ENCODE measurements around the gene ZNF717.
"Not testable (repeated sequence)": the region's sequence is repeated elsewhere in the genome, so short reads cannot be mapped to it uniquely, and the experiment has no call there.

Gene ZNF717

DNA sequence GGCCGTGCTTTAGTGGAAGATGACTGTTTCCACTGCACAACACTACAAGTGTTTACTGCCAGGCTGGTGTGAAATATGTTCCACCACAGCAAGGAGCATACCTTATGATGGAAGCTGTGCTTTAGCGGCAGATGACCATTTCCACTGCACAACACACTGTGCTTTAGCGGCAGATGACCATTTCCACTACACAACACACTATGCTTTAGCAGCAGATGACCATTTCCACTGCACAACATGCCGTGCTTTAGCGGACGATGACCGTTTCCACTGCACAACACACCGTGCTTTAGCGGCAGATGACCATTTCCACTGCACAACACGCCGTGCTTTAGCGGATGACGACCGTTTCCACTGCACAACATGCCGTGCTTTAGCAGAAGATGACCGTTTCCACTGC lies 2.8 kb downstream of the ZNF717 start:
- H3K79me2 ChIP-seq (ENCODE audit: control insufficient read depth, insufficient read depth, low read length): no peaks in the 10 kb centered on the region
- no peak overlapping the region for H2AK5ac ChIP-seq (ENCODE audit: low read length)
- H2BK120ac ChIP-seq (ENCODE audit: low read depth, low read length): no peak overlapping the region
- H3K4ac ChIP-seq (ENCODE audit: low read depth, low read length): no peak overlapping the region
- no peak overlapping the region for H3K56ac ChIP-seq (ENCODE audit: low read length)
- H3K27me3 ChIP-seq (ENCODE audit: insufficient read depth, low read length, poor library complexity): no peaks in the 10 kb centered on the region
- no peak overlapping the region for H4K8ac ChIP-seq (ENCODE audit: low read depth, low read length)
- H3K9ac ChIP-seq (ENCODE audit: low read length): no peak overlapping the region
- H3K36me3 ChIP-seq (ENCODE audit: control insufficient read depth, insufficient read depth, low read length): no peaks in the 10 kb centered on the region
- H3K4me2 ChIP-seq (ENCODE audit: low read length): no peak overlapping the region
- no peaks in the 10 kb centered on the region for H3K79me1 ChIP-seq (ENCODE audit: low read length)
- no peak overlapping the region for H3K23ac ChIP-seq (ENCODE audit: low read length)
- no peak overlapping the region for H3K27ac ChIP-seq (ENCODE audit: low read depth, low read length)
- no peaks in the 10 kb centered on the region for H3K4me1 ChIP-seq (ENCODE audit: control insufficient read depth, low read depth, low read length)
- H4K5ac ChIP-seq (ENCODE audit: low read length): no peak overlapping the region
- no CpG with 5 or more reads among the region's 16 CpGs for WGBS (ENCODE audit: extremely low coverage, insufficient coverage, low lambda C conversion rate)
- no peak overlapping the region for H2BK5ac ChIP-seq (ENCODE audit: low read length)
- no peak for DNase-seq
- no peak overlapping the region for H3K18ac ChIP-seq (ENCODE audit: low read length)
- H3K4me3 ChIP-seq (ENCODE audit: low read length): no peak overlapping the region
- no peak overlapping the region for H2BK15ac ChIP-seq (replicated peaks; ENCODE audit: low read depth)

DNA sequence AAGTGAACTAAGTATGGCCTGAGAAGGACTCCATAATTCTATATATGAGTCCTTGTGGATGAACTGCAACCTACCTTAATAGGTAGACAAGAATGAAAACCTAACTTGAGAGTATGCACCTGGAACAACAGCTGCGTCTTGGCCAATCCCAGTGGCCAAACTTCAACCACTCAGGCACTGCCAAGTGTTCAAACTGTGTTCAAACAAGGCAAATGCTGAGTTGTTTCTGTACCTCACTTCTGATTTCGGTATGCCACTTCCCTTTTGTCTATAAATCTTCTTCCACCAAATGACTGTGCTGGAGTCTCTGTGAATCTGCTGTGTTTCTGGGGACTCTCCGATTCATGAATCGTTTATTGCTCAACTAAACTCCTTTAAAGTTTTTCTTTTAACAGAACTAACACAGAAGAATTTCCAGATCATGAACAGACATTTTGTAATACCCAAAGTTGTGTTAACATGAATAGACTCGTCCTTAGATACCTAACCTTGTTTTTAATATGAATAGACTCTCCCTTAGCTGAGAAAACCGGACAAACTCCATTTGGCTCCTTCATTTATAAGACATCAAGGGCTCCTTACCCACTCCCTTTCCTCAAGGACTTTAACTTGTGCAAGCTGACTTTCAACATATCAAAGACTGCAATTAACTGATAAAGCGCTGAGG lies 4.1 kb downstream of the ZNF717 start:
- Histone ChIP-seq H3K79me1 (ENCODE audit: low read length) (no peaks in the 10 kb centered on the region), H4K8ac (ENCODE audit: low read depth, low read length) (no peak overlapping the region), H3K27me3 (ENCODE audit: insufficient read depth, low read length, poor library complexity) (no peaks in the 10 kb centered on the region), H3K4me1 (ENCODE audit: control insufficient read depth, low read depth, low read length) (no peaks in the 10 kb centered on the region), H2BK15ac (replicated peaks; ENCODE audit: low read depth) (no peak overlapping the region), H3K27ac (ENCODE audit: low read depth, low read length) (no peak overlapping the region), H3K56ac (ENCODE audit: low read length) (no peak overlapping the region), H3K36me3 (ENCODE audit: control insufficient read depth, insufficient read depth, low read length) (no peaks in the 10 kb centered on the region), H3K18ac (ENCODE audit: low read length) (no peak overlapping the region), H2AK5ac (ENCODE audit: low read length) (no peak overlapping the region), H2BK120ac (ENCODE audit: low read depth, low read length) (no peak overlapping the region), H4K5ac (ENCODE audit: low read length) (no peak overlapping the region), H3K4ac (ENCODE audit: low read depth, low read length) (no peak overlapping the region), H3K4me3 (ENCODE audit: low read length) (no peak overlapping the region), H2BK5ac (ENCODE audit: low read length) (no peak overlapping the region), H3K23ac (ENCODE audit: low read length) (no peak overlapping the region), H3K79me2 (ENCODE audit: control insufficient read depth, insufficient read depth, low read length) (no peaks in the 10 kb centered on the region), H3K9ac (ENCODE audit: low read length) (no peak overlapping the region), H3K4me2 (ENCODE audit: low read length) (no peak overlapping the region)
- DNase-seq: no peak
- no CpG with 5 or more reads among the region's 7 CpGs for WGBS (ENCODE audit: extremely low coverage, insufficient coverage, low lambda C conversion rate)

- no CpG with 5 or more reads among the region's 11 CpGs for WGBS (ENCODE audit: extremely low coverage, insufficient coverage, low lambda C conversion rate)
These were observed 7.6 kb downstream of the ZNF717 start for GRCh38 chr3:75777742-75778141.

DNA sequence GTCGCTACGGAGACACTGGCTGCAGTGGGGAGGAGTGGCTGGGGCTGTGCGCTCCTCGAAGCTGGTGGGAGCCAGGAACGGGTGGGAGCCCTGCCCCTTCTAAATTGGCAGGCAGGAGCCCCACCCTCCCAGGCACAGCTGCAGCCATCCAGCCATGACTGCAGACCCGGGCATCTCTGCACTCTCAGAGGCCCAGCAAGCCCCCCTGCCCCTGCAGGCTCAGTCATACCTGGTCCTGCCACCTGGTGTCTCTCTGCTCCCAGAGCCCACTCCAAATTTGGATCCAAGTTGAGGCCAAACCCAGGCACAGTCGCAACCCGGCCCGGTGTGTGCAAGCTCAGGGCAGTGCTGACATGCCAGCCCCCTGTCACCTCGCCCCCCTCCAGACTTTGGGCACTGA lies 13.7 kb downstream of the ZNF717 start:
- H3K4me1 ChIP-seq (ENCODE audit: control insufficient read depth, low read depth, low read length); H3K4me2 ChIP-seq (ENCODE audit: low read length); H3K56ac ChIP-seq (ENCODE audit: low read length); H3K36me3 ChIP-seq (ENCODE audit: control insufficient read depth, insufficient read depth, low read length); H3K4me3 ChIP-seq (ENCODE audit: low read length); H3K79me2 ChIP-seq (ENCODE audit: control insufficient read depth, insufficient read depth, low read length); H3K23ac ChIP-seq (ENCODE audit: low read length); H3K27ac ChIP-seq (ENCODE audit: low read depth, low read length); H4K8ac ChIP-seq (ENCODE audit: low read depth, low read length); H3K9ac ChIP-seq (ENCODE audit: low read length); H3K4ac ChIP-seq (ENCODE audit: low read depth, low read length); H3K27me3 ChIP-seq (ENCODE audit: insufficient read depth, low read length, poor library complexity); H2BK5ac ChIP-seq (ENCODE audit: low read length); H2AK5ac ChIP-seq (ENCODE audit: low read length); H2BK15ac ChIP-seq (replicated peaks; ENCODE audit: low read depth); H4K5ac ChIP-seq (ENCODE audit: low read length); H2BK120ac ChIP-seq (ENCODE audit: low read depth, low read length); H3K18ac ChIP-seq (ENCODE audit: low read length); H3K79me1 ChIP-seq (ENCODE audit: low read length); DNase-seq: not testable (repeated sequence)
- WGBS (ENCODE audit: extremely low coverage, insufficient coverage, low lambda C conversion rate): no CpG with 5 or more reads among the region's 10 CpGs

More at GRCh38 chr3:75777742-75778141, 7.6 kb downstream of the ZNF717 start:
- H3K56ac ChIP-seq (ENCODE audit: low read length); H3K4me2 ChIP-seq (ENCODE audit: low read length); H2BK5ac ChIP-seq (ENCODE audit: low read length); H3K9ac ChIP-seq (ENCODE audit: low read length); H3K4me1 ChIP-seq (ENCODE audit: control insufficient read depth, low read depth, low read length); H4K5ac ChIP-seq (ENCODE audit: low read length); H3K79me2 ChIP-seq (ENCODE audit: control insufficient read depth, insufficient read depth, low read length); H2BK120ac ChIP-seq (ENCODE audit: low read depth, low read length); H3K79me1 ChIP-seq (ENCODE audit: low read length); H2AK5ac ChIP-seq (ENCODE audit: low read length); H3K27ac ChIP-seq (ENCODE audit: low read depth, low read length); H3K23ac ChIP-seq (ENCODE audit: low read length); H3K36me3 ChIP-seq (ENCODE audit: control insufficient read depth, insufficient read depth, low read length); DNase-seq; H2BK15ac ChIP-seq (replicated peaks; ENCODE audit: low read depth); H3K4ac ChIP-seq (ENCODE audit: low read depth, low read length); H3K27me3 ChIP-seq (ENCODE audit: insufficient read depth, low read length, poor library complexity); H3K18ac ChIP-seq (ENCODE audit: low read length); H4K8ac ChIP-seq (ENCODE audit: low read depth, low read length); H3K4me3 ChIP-seq (ENCODE audit: low read length): not testable (repeated sequence)

GRCh38 chr3:75768303-75769017 lies 16.9 kb downstream of the ZNF717 start:
- no peak overlapping the region for H3K56ac ChIP-seq (ENCODE audit: low read length)
- no peaks in the 10 kb centered on the region for H3K4me1 ChIP-seq (ENCODE audit: control insufficient read depth, low read depth, low read length)
- H3K4me2 ChIP-seq (ENCODE audit: low read length): no peak overlapping the region
- H2BK15ac ChIP-seq (replicated peaks; ENCODE audit: low read depth): no peak overlapping the region
- no peak overlapping the region for H4K5ac ChIP-seq (ENCODE audit: low read length)
- H2BK120ac ChIP-seq (ENCODE audit: low read depth, low read length): no peak overlapping the region
- H3K27ac ChIP-seq (ENCODE audit: low read depth, low read length): no peak overlapping the region
- no peak overlapping the region for H3K23ac ChIP-seq (ENCODE audit: low read length)
- WGBS (ENCODE audit: extremely low coverage, insufficient coverage, low lambda C conversion rate): no CpG with 5 or more reads among the region's 7 CpGs
- H3K9ac ChIP-seq (ENCODE audit: low read length): no peak overlapping the region
- no peak overlapping the region for H4K8ac ChIP-seq (ENCODE audit: low read depth, low read length)
- H3K27me3 ChIP-seq (ENCODE audit: insufficient read depth, low read length, poor library complexity): no peaks in the 10 kb centered on the region
- H2AK5ac ChIP-seq (ENCODE audit: low read length): no peak overlapping the region
- H3K18ac ChIP-seq (ENCODE audit: low read length): no peak overlapping the region
- no peaks in the 10 kb centered on the region for H3K36me3 ChIP-seq (ENCODE audit: control insufficient read depth, insufficient read depth, low read length)
- DNase-seq: no peak
- no peaks in the 10 kb centered on the region for H3K79me2 ChIP-seq (ENCODE audit: control insufficient read depth, insufficient read depth, low read length)
- no peaks in the 10 kb centered on the region for H3K79me1 ChIP-seq (ENCODE audit: low read length)
- H2BK5ac ChIP-seq (ENCODE audit: low read length): no peak overlapping the region
- no peak overlapping the region for H3K4ac ChIP-seq (ENCODE audit: low read depth, low read length)
- H3K4me3 ChIP-seq (ENCODE audit: low read length): no peak overlapping the region

All from mesendoderm (in vitro differentiated cells).